A549 (cell line): ENCODE results near the gene TTC31.

ENCODE experiments used
- CTCF ChIP-seq: fragments of >200 bp; sonication (Bioruptor Twin); formaldehyde crosslinking; IDR thresholded peaks from 3 replicates; pipeline ENCODE4 v1.5.1; 2016
- EHMT2 ChIP-seq: fragments of 200-600 bp; sonication (generic); IDR thresholded peaks from 2 replicates; pipeline ENCODE4 v1.6.1; 2016; ENCODE audit warnings: antibody characterized with exemption, low read depth, mild to moderate bottlenecking, moderate library complexity
- ELK1 ChIP-seq: fragments of 150-350 bp; IDR thresholded peaks from 2 replicates; pipeline ENCODE4 v1.6.1; 2014; ENCODE audit warnings: low read depth, mild to moderate bottlenecking, low read length
- EP300 ChIP-seq, 2 experiments: fragments of >200 bp; sonication (Bioruptor Twin); formaldehyde crosslinking; IDR thresholded peaks; 2 replicates in 1 of 2; 3 replicates in 1 of 2; pipeline ENCODE4 v1.6.1; 2016 to 2017
- JUNB ChIP-seq: fragments of >200 bp; sonication (Bioruptor Twin); formaldehyde crosslinking; IDR thresholded peaks from 2 replicates; pipeline ENCODE4 v1.6.1; 2016
- MAZ ChIP-seq: fragments of 150-350 bp; IDR thresholded peaks from 2 replicates; pipeline ENCODE4 v1.6.1; 2014; ENCODE audit warnings: antibody characterized with exemption, low read depth, low read length, borderline replicate concordance
- PBX3 ChIP-seq: IDR thresholded peaks from 2 replicates; pipeline ENCODE4 v1.6.1; 2012
- POLR2A ChIP-seq: IDR thresholded peaks from 2 replicates; pipeline ENCODE4 v1.6.1; 2012; ENCODE audit warnings: mild to moderate bottlenecking, low read length
- RAD21 ChIP-seq, 2 experiments: fragments of >200 bp in 1 of 2; sonication (Bioruptor Twin) in 1 of 2; formaldehyde crosslinking in 1 of 2; IDR thresholded peaks in 1 of 2; conservative IDR thresholded peaks in 1 of 2; 2 replicates in 1 of 2; 3 replicates in 1 of 2; pipeline ENCODE4 v1.6.1; 2012 to 2018; ENCODE audit warnings: inconsistent platforms in 1 of 2
- RCOR1 ChIP-seq: fragments of 150-350 bp; IDR thresholded peaks from 2 replicates; pipeline ENCODE4 v1.6.1; 2014; ENCODE audit warnings: antibody characterized with exemption, low read length, low read depth

GRCh38 chr2:74447230-74447999 lies 35.5 kb upstream of the TTC31 start:
- TF ChIP-seq CTCF: no peak
- TF ChIP-seq POLR2A: no peak
- TF ChIP-seq PBX3: no peak
- no peak for TF ChIP-seq RCOR1
- TF ChIP-seq RAD21 (conservative IDR thresholded peaks at IDR 0.05 in 1 of 2, IDR thresholded peaks at IDR 0.05 in 1 of 2): no peak
- TF ChIP-seq EP300 (IDR thresholded peaks at IDR 0.05): no peak
- no peak for TF ChIP-seq MAZ
- no peak for TF ChIP-seq EHMT2
- no peak for TF ChIP-seq ELK1
- no peak for TF ChIP-seq JUNB
